ENCODE results near the gene CLK4. TPM values are rescaled to one million over a fixed set of nuclear protein-coding genes. Genes with fewer than 3 reads are reported as not detected.

Gene CLK4
- total RNA-seq, 1 experiment from 2014 or later = 23.8 TPM

- Histone ChIP-seq H3K9ac (ENCODE audit: low read length) (no peak overlapping the region), H3K79me2 (ENCODE audit: low read length) (no peaks in the 10 kb centered on the region), H3K9me2 (replicated peaks; ENCODE audit: low read length) (no peaks in the 10 kb centered on the region), H3K4me1 (ENCODE audit: insufficient read depth, low read length) (no peaks in the 10 kb centered on the region), H3K27ac (ENCODE audit: low read length) (no peak overlapping the region), H3K4me3 (ENCODE audit: low read length) (no peak overlapping the region), H3K4me2 (ENCODE audit: low read length) (no peak overlapping the region), H4K20me1 (ENCODE audit: low read length) (no peaks in the 10 kb centered on the region), H3K27me3 (ENCODE audit: low read length) (peaks cover 16% of the 10 kb centered on the region), H3K36me3 (ENCODE audit: low read depth, low read length) (no peaks in the 10 kb centered on the region), H3F3A (ENCODE audit: low read length, unreplicated experiment) (no peaks in the 10 kb centered on the region), H2AFZ (ENCODE audit: low read length) (no peak overlapping the region), H3K9me3 (ENCODE audit: low read length) (no peaks in the 10 kb centered on the region; the same call in 1 of the 2 replicates)
- DNase-seq (no peak), ATAC-seq (no peak)
- POLR2A ChIA-PET (ENCODE audit: unreplicated experiment) = no interaction called here
- intact Hi-C loops (cut with micrococcal nuclease) = no loop called here
- TF ChIP-seq CTCF (conservative IDR thresholded peaks at IDR 0.05; ENCODE audit: low read depth, low read length) = no peak
- TF ChIP-seq EZH2phosphoT487 (IDR thresholded peaks at IDR 0.05; ENCODE audit: borderline replicate concordance, low read length) = no peak
- TF ChIP-seq EZH2 (IDR thresholded peaks at IDR 0.05; ENCODE audit: low read length, unreplicated experiment) = no peak
- CTCF ChIA-PET = no interaction called here
- BruUV-seq (replicated peaks) = no TSS peak
Measured at GRCh38 chr5:178576591-178577351, 50.1 kb downstream of the CLK4 start.

GRCh38 chr5:178573216-178573615, 53.6 kb downstream of the CLK4 start:
- intact Hi-C loops (cut with micrococcal nuclease) = no loop called here

More at GRCh38 chr5:178573216-178573615, 53.6 kb downstream of the CLK4 start:
- Histone ChIP-seq H3K36me3 (ENCODE audit: low read depth, low read length) (no peaks in the 10 kb centered on the region), H3K9me2 (replicated peaks; ENCODE audit: low read length) (no peaks in the 10 kb centered on the region), H2AFZ (ENCODE audit: low read length) (no peak overlapping the region), H3K79me2 (ENCODE audit: low read length) (no peaks in the 10 kb centered on the region), H3K27me3 (ENCODE audit: low read length) (peaks cover 12% of the 10 kb centered on the region; the same call in 1 of the 2 replicates), H4K20me1 (ENCODE audit: low read length) (no peaks in the 10 kb centered on the region), H3K9ac (ENCODE audit: low read length) (no peak overlapping the region), H3K4me3 (ENCODE audit: low read length) (no peak overlapping the region), H3K27ac (ENCODE audit: low read length) (no peak overlapping the region), H3F3A (ENCODE audit: low read length, unreplicated experiment) (no peaks in the 10 kb centered on the region), H3K4me1 (ENCODE audit: insufficient read depth, low read length) (no peaks in the 10 kb centered on the region), H3K4me2 (ENCODE audit: low read length) (no peak overlapping the region), H3K9me3 (ENCODE audit: low read length) (no peaks in the 10 kb centered on the region; the same call in 1 of the 2 replicates)
- DNase-seq (no peak), ATAC-seq (no peak)
- BruUV-seq (replicated peaks) = no TSS peak
- TF ChIP-seq EZH2 (IDR thresholded peaks at IDR 0.05; ENCODE audit: low read length, unreplicated experiment) (no peak), CTCF (conservative IDR thresholded peaks at IDR 0.05; ENCODE audit: low read depth, low read length) (no peak), EZH2phosphoT487 (IDR thresholded peaks at IDR 0.05; ENCODE audit: borderline replicate concordance, low read length) (no peak)
- ChIA-PET POLR2A (ENCODE audit: unreplicated experiment) (no interaction called here), CTCF (no interaction called here)
